NB4 (cell line): ENCODE data around the gene RAB20.

ENCODE experiments used
- CTCF ChIP-seq: IDR thresholded peaks from one replicate; pipeline ENCODE4 v1.5.1; 2012; ENCODE audit warnings: low read depth, low read length
- POLR2A ChIP-seq: IDR thresholded peaks from 2 replicates; pipeline ENCODE4 v1.6.1; 2011; ENCODE audit warnings: mild to moderate bottlenecking; ENCODE audit not compliant: insufficient read length; ENCODE audit errors: extremely low read depth

DNA sequence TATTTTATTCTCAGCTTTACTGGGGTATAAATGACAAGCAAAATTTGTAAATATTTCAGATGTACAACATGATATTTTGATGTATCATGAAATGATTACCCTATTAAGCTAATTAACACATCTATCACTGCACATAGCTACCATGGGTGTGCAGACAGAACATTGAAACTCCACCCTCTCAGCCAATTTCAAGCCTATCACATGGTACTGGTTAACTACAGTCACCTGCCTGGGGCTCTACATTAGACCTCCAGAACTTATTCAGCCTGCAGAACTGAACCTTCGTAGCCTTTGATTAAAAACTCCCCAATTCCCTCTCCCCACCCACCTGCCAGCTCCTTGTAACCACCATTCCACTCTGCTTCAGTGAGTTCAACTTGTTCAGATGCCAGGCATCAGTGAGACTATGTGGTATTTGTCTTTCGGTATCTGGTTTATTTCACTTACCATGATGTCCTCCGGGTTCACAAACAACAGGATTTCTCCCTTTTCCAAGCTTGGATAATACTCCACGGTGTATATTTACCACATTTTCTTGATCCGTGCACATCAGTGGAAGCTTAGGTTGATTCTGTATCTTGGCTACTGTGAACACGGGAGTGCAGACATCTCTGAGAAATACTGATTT, 19.2 kb downstream of the RAB20 start:
- TF ChIP-seq POLR2A (no peak), CTCF (no peak)
